Muscle of leg (tissue), 16 donors: ENCODE measurements around the gene PPARD. TPM values are rescaled to one million over a fixed set of nuclear protein-coding genes. Genes with fewer than 3 reads are reported as not detected.
A peak's percentile ranks its signal among the peaks of the same experiment; 100 is the strongest.

Experiments used
- DNase-seq: peaks from one replicate; pipeline ENCODE4 v3.0.0; 2013
- H3K27ac ChIP-seq: one replicate; pipeline ENCODE4 v1.5.1; 2013; ENCODE audit warnings: mild to moderate bottlenecking, low read length, control low read depth
- H3K27me3 ChIP-seq: one replicate; pipeline ENCODE4 v1.6.1; 2013; ENCODE audit warnings: low read length; ENCODE audit not compliant: control insufficient read depth, insufficient read depth
- H3K36me3 ChIP-seq: one replicate; pipeline ENCODE4 v1.6.1; 2013; ENCODE audit warnings: low read length; ENCODE audit not compliant: control insufficient read depth, insufficient read depth
- H3K4me1 ChIP-seq: one replicate; pipeline ENCODE4 v1.6.1; 2013; ENCODE audit warnings: low read length; ENCODE audit not compliant: control insufficient read depth, insufficient read depth
- H3K4me3 ChIP-seq: one replicate; pipeline ENCODE4 v1.5.1; 2013; ENCODE audit warnings: low read length, control low read depth
- H3K9me3 ChIP-seq: replicated peaks from 2 replicates; pipeline ENCODE4 v1.6.1; 2013; ENCODE audit warnings: low read depth, low read length; ENCODE audit not compliant: control insufficient read depth
- WGBS: methylation state at CpG from one replicate; pipeline ENCODE4 v1.1.5; 2013; ENCODE audit warnings: missing lambda C conversion rate; ENCODE audit not compliant: insufficient coverage; 5-methylcytosine and 5-hydroxymethylcytosine counted together
- long read RNA-seq, 11 donors: transcript quantifications; one replicate each; lab custom pipeline, GENCODE V29; 2026
- polyA plus RNA-seq, 8 donors: library from polyadenylated mRNA; unstranded; fragments of 120-200 nt; gene quantifications; one replicate each; pipeline versions ENCODE4 v1.2.1 to v1.2.3, GENCODE V29; 2013; ENCODE audit warnings: inconsistent platforms in 1 of 8, low replicate concordance in 1 of 8; ENCODE audit not compliant: insufficient read length in 8 of 8, insufficient read depth in 1 of 8
- total RNA-seq: library from RNA; stranded (reverse); fragments of 120-200 nt; gene quantifications from one replicate; pipeline ENCODE4 v1.2.4, GENCODE V29; 2013

PPARD gene
- total RNA-seq (5.9 TPM), polyA plus RNA-seq (10 to 100 TPM; 18.5 to 26.4 (median 22.2) TPM)
- long read RNA-seq, donor 1, partial matches to known transcripts: 0 of 2 reads
- long read RNA-seq, donor 1, other reads (novel, unspliced or antisense): 0 of 2 reads
- long read RNA-seq, donor 2: 0 reads
- long read RNA-seq, donor 3, transcript PPARD-203 (8 exons, 3,747 nt): major isoform, 8 of 8 reads
- long read RNA-seq, donor 3, partial matches to known transcripts: 0 of 8 reads
- long read RNA-seq, donor 3, other reads (novel, unspliced or antisense): 0 of 8 reads
- long read RNA-seq, donor 4, partial matches to known transcripts: 0 of 1 reads
- long read RNA-seq, donor 4, other reads (novel, unspliced or antisense): 0 of 1 reads
- long read RNA-seq, donor 5, transcript PPARD-203 (8 exons, 3,747 nt): major isoform, 13 of 13 reads
- long read RNA-seq, donor 5, partial matches to known transcripts: 0 of 13 reads
- long read RNA-seq, donor 5, other reads (novel, unspliced or antisense): 0 of 13 reads
- long read RNA-seq, donor 6, transcript PPARD-203 (8 exons, 3,747 nt): major isoform, 5 of 6 reads
- long read RNA-seq, donor 6, partial matches to known transcripts: 0 of 6 reads
- long read RNA-seq, donor 6, other reads (novel, unspliced or antisense): 0 of 6 reads
- long read RNA-seq, donor 7, partial matches to known transcripts: 0 of 3 reads
- long read RNA-seq, donor 7, other reads (novel, unspliced or antisense): 0 of 3 reads
- long read RNA-seq, donor 8, partial matches to known transcripts: 0 of 1 reads
- long read RNA-seq, donor 8, other reads (novel, unspliced or antisense): 0 of 1 reads
- long read RNA-seq, donor 9, partial matches to known transcripts: 0 of 3 reads
- long read RNA-seq, donor 9, other reads (novel, unspliced or antisense): 0 of 3 reads
- long read RNA-seq, donor 10, partial matches to known transcripts: 0 of 4 reads
- long read RNA-seq, donor 10, other reads (novel, unspliced or antisense): 0 of 4 reads
- long read RNA-seq, donor 11, partial matches to known transcripts: 0 of 2 reads
- long read RNA-seq, donor 11, other reads (novel, unspliced or antisense): 0 of 2 reads

GRCh38 chr6:35342258-35343091, at the start of gene PPARD:
Gene PPARD, plus strand, starts transcription at chr6:35342558. Its CDS starts 68,530 bp downstream, at chr6:35411088.
- Histone ChIP-seq H3K4me1 (peaks cover 37% of the 10 kb centered on the region), H3K4me3 (peak within 1 kb of the TSS; percentile 56), H3K9me3 (no peaks in the 10 kb centered on the region), H3K27me3 (no peaks in the 10 kb centered on the region), H3K27ac (peak within 1 kb of the TSS; percentile 87), H3K36me3 (peaks cover 16% of the 10 kb centered on the region)
- DNase-seq: peak; percentile 99
- under 1% methylated on average over 74 of the region's 77 CpGs for WGBS

GRCh38 chr6:35293681-35294080, 48.7 kb upstream of the PPARD start:
- 90% methylated on average over 9 of the region's 9 CpGs for WGBS
- H3K4me1 ChIP-seq: peaks cover 18% of the 10 kb centered on the region
- no peak overlapping the region for H3K27ac ChIP-seq
- no peaks in the 10 kb centered on the region for H3K27me3 ChIP-seq
- H3K36me3 ChIP-seq: peaks cover 77% of the 10 kb centered on the region
- no peak overlapping the region for H3K4me3 ChIP-seq
- no peaks in the 10 kb centered on the region for H3K9me3 ChIP-seq
- DNase-seq: no peak

- no peaks in the 10 kb centered on the region for H3K9me3 ChIP-seq
- peaks cover 69% of the 10 kb centered on the region for H3K36me3 ChIP-seq
- 52% methylated on average over 8 of the region's 10 CpGs for WGBS
- no peak for DNase-seq
- no peak overlapping the region for H3K4me3 ChIP-seq
- H3K27ac ChIP-seq: no peak overlapping the region
- peaks cover 18% of the 10 kb centered on the region for H3K4me1 ChIP-seq
- H3K27me3 ChIP-seq: no peaks in the 10 kb centered on the region
Observed at GRCh38 chr6:35294308-35294945, 47.9 kb upstream of the PPARD start.

- no peaks in the 10 kb centered on the region for H3K27me3 ChIP-seq
- H3K4me1 ChIP-seq: peaks cover 18% of the 10 kb centered on the region
- no peak overlapping the region for H3K27ac ChIP-seq
- H3K4me3 ChIP-seq: no peak overlapping the region
- no peak for DNase-seq
- no peaks in the 10 kb centered on the region for H3K9me3 ChIP-seq
- H3K36me3 ChIP-seq: peaks cover 63% of the 10 kb centered on the region
- WGBS: 77% methylated on average over 2 of the region's 2 CpGs
Observed at GRCh38 chr6:35295036-35295435, 47.3 kb upstream of the PPARD start.

GRCh38 chr6:35295521-35296315, 46.6 kb upstream of the PPARD start:
- 62% methylated on average over 2 of the region's 3 CpGs for WGBS
- peaks cover 57% of the 10 kb centered on the region for H3K36me3 ChIP-seq
- H3K4me1 ChIP-seq: peaks cover 18% of the 10 kb centered on the region
- no peak overlapping the region for H3K27ac ChIP-seq
- H3K9me3 ChIP-seq: no peaks in the 10 kb centered on the region
- no peak for DNase-seq
- no peaks in the 10 kb centered on the region for H3K27me3 ChIP-seq
- no peak overlapping the region for H3K4me3 ChIP-seq

- Histone ChIP-seq H3K36me3 (peaks cover 43% of the 10 kb centered on the region), H3K27ac (peak overlapping the region; percentile 60), H3K4me3 (peak overlapping the region; percentile 59), H3K27me3 (no peaks in the 10 kb centered on the region), H3K4me1 (peaks cover 18% of the 10 kb centered on the region), H3K9me3 (no peaks in the 10 kb centered on the region)
- no peak for DNase-seq
- 31% methylated on average over 6 of the region's 6 CpGs for WGBS
Observed at GRCh38 chr6:35296931-35297600, 45.3 kb upstream of the PPARD start.

- Histone ChIP-seq H3K27me3 (no peaks in the 10 kb centered on the region), H3K9me3 (no peaks in the 10 kb centered on the region), H3K36me3 (peaks cover 37% of the 10 kb centered on the region), H3K4me3 (peak within 1 kb of the TSS; percentile 59), H3K4me1 (peaks cover 18% of the 10 kb centered on the region), H3K27ac (peak within 1 kb of the TSS; percentile 65)
- peak; percentile 95 for DNase-seq
- 12% methylated on average over 33 of the region's 35 CpGs for WGBS
Observed at GRCh38 chr6:35297601-35298481, 44.5 kb upstream of the PPARD start, which contains the start of gene DEF6. Gene DEF6, plus strand, starts transcription at chr6:35297818. Its CDS starts 39 bp downstream, at chr6:35297857.
